ENCODE measurements around the gene SYMPK. TPM values are rescaled to one million over a fixed set of nuclear protein-coding genes. Genes with fewer than 3 reads are reported as not detected.

Gene SYMPK
- total RNA-seq, 1 donor from 2014 or later = 70.0 TPM

DNA sequence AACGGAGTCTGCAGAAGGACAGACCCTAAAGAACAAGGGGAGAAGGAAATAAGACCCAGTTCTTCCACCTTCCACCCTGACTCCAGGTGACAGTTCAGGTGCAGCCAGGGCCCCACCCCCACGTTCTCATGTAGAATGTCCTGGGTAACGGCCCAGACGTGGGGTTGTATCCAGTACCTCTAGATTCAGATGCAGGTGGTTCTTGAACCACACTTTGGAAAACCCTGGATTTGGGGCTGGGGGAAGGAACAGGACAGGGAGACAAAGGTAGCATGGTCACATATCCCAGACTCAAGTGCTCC lies 82.8 kb downstream of the SYMPK start:
- H3K27me3 Mint-ChIP-seq (ENCODE audit: low read depth, unreplicated experiment) = no peaks in the 10 kb centered on the region
- peaks cover 9% of the 10 kb centered on the region for H3K79me2 ChIP-seq (ENCODE audit: insufficient read depth, low read length)
- H3K36me3 Mint-ChIP-seq (ENCODE audit: low read depth, unreplicated experiment) = peaks cover 18% of the 10 kb centered on the region
- peaks cover 2% of the 10 kb centered on the region for H3K9me3 Mint-ChIP-seq (ENCODE audit: unreplicated experiment)
- H3K4me1 ChIP-seq (ENCODE audit: insufficient read depth, low read length) = peaks cover 21% of the 10 kb centered on the region
- no peak overlapping the region for H3K27ac ChIP-seq (ENCODE audit: low read depth, low read length)
- no peak for FAIRE-seq
- H3K9ac ChIP-seq (ENCODE audit: low read length) = no peak overlapping the region
- no peaks in the 10 kb centered on the region for H3K27me3 ChIP-seq (ENCODE audit: insufficient read depth, low read length)
- H3K4me3 ChIP-seq (ENCODE audit: insufficient read depth, low read depth, low read length) = no peak overlapping the region
- no peak overlapping the region for H3K4me3 Mint-ChIP-seq (ENCODE audit: unreplicated experiment)
- no peak overlapping the region for H3K4me2 ChIP-seq (ENCODE audit: low read length)
- H4K20me1 ChIP-seq (ENCODE audit: insufficient read depth, low read length) = peaks cover 67% of the 10 kb centered on the region
- no peak for TF ChIP-seq EZH2 (IDR thresholded peaks at IDR 0.05; ENCODE audit: insufficient read depth, low read length)
- TF ChIP-seq, protein P1, sequence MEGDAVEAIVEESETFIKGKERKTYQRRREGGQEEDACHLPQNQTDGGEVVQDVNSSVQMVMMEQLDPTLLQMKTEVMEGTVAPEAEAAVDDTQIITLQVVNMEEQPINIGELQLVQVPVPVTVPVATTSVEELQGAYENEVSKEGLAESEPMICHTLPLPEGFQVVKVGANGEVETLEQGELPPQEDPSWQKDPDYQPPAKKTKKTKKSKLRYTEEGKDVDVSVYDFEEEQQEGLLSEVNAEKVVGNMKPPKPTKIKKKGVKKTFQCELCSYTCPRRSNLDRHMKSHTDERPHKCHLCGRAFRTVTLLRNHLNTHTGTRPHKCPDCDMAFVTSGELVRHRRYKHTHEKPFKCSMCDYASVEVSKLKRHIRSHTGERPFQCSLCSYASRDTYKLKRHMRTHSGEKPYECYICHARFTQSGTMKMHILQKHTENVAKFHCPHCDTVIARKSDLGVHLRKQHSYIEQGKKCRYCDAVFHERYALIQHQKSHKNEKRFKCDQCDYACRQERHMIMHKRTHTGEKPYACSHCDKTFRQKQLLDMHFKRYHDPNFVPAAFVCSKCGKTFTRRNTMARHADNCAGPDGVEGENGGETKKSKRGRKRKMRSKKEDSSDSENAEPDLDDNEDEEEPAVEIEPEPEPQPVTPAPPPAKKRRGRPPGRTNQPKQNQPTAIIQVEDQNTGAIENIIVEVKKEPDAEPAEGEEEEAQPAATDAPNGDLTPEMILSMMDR (IDR thresholded peaks at IDR 0.05; ENCODE audit: insufficient read depth, low read depth, low read length) = no peak
- H3K4me1 Mint-ChIP-seq (ENCODE audit: low read depth, unreplicated experiment) = peaks cover 24% of the 10 kb centered on the region
- H2AFZ ChIP-seq (ENCODE audit: low read depth, low read length) = no peak overlapping the region
- peaks cover 8% of the 10 kb centered on the region for H3K36me3 ChIP-seq (ENCODE audit: insufficient read depth, low read length)
- no peaks in the 10 kb centered on the region for H3K9me3 ChIP-seq (ENCODE audit: insufficient read depth, low read depth, low read length)
- no peak overlapping the region for H3K27ac Mint-ChIP-seq (ENCODE audit: unreplicated experiment)
- DNase-seq (ENCODE audit: low read depth) = no peak

DNA sequence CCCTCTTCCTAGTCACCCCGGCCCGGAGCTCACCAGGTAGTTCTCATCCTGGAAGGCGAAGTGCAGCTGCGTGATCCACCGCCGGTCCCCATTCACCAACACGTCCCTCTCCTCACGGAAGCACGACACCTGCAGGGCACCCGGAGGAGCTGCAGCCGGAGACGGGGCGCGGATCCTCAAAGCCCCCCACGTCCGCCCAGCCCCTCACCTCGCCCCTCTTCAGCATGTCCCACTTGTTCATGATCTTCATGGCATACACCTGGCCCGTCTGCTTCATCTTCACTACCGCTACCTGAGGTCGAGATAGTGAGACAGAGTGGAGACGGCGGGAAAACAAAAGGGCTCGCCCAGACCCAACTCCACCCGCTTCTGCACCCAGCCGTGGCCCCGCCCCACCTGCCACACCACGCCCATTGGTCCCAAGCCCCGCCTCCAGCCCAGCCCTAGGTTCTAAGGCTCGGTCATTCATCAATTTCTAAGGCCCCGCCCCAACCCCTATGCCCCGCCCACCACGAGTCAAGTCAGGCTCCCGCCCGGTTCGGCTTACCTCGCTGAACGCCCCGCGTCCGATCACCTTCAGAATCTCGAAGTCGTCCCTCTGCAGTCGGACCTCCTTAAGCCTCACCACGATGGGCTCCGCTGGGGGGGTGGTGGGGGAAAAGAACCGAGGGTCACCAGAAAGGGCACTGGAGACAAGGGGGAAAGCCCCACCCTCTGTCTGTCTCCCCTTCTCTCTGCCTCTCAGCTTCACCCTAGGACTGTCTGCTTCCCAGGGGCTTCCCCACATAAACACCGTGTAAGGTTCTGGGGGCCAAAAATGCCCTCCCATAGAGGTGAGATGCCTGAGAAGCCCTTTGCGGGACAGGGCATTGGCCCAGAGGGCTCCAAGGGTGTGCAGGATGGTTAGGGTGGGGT lies 83.5 kb downstream of the SYMPK start:
- Mint-ChIP-seq H3K9me3 (ENCODE audit: unreplicated experiment) (peaks cover 2% of the 10 kb centered on the region), H3K4me3 (ENCODE audit: unreplicated experiment) (peak overlapping the region; percentile 57), H3K4me1 (ENCODE audit: low read depth, unreplicated experiment) (peaks cover 24% of the 10 kb centered on the region), H3K36me3 (ENCODE audit: low read depth, unreplicated experiment) (peaks cover 21% of the 10 kb centered on the region), H3K27ac (ENCODE audit: unreplicated experiment) (peak overlapping the region; percentile 85), H3K27me3 (ENCODE audit: low read depth, unreplicated experiment) (no peaks in the 10 kb centered on the region)
- H3K9me3 ChIP-seq (ENCODE audit: insufficient read depth, low read depth, low read length) = no peaks in the 10 kb centered on the region
- H3K79me2 ChIP-seq (ENCODE audit: insufficient read depth, low read length) = peaks cover 3% of the 10 kb centered on the region
- no peak overlapping the region for H2AFZ ChIP-seq (ENCODE audit: low read depth, low read length)
- TF ChIP-seq, protein P1 (IDR thresholded peaks at IDR 0.05; ENCODE audit: insufficient read depth, low read depth, low read length) = no peak
- no peak for TF ChIP-seq EZH2 (IDR thresholded peaks at IDR 0.05; ENCODE audit: insufficient read depth, low read length)
- FAIRE-seq (no peak), DNase-seq (ENCODE audit: low read depth) (no peak)
- H4K20me1 ChIP-seq (ENCODE audit: insufficient read depth, low read length) = peaks cover 61% of the 10 kb centered on the region
- peaks cover 21% of the 10 kb centered on the region for H3K4me1 ChIP-seq (ENCODE audit: insufficient read depth, low read length)
- H3K36me3 ChIP-seq (ENCODE audit: insufficient read depth, low read length) = peaks cover 8% of the 10 kb centered on the region
- no peak overlapping the region for H3K27ac ChIP-seq (ENCODE audit: low read depth, low read length)
- no peak overlapping the region for H3K4me3 ChIP-seq (ENCODE audit: insufficient read depth, low read depth, low read length)
- H3K9ac ChIP-seq (ENCODE audit: low read length) = no peak overlapping the region
- H3K4me2 ChIP-seq (ENCODE audit: low read length) = peak overlapping the region; percentile 33
- H3K27me3 ChIP-seq (ENCODE audit: insufficient read depth, low read length) = no peaks in the 10 kb centered on the region
